CD4-positive, alpha-beta T cell treated with Interleukin-6 for 4 hours (primary cell): Measurements from ENCODE around the gene MEGF6.

Source experiments
- DNase-seq: peaks from one replicate; pipeline ENCODE4 v3.0.0-alpha.2; 2020; ENCODE audit warnings: mixed read lengths

The MEGF6 gene

DNA sequence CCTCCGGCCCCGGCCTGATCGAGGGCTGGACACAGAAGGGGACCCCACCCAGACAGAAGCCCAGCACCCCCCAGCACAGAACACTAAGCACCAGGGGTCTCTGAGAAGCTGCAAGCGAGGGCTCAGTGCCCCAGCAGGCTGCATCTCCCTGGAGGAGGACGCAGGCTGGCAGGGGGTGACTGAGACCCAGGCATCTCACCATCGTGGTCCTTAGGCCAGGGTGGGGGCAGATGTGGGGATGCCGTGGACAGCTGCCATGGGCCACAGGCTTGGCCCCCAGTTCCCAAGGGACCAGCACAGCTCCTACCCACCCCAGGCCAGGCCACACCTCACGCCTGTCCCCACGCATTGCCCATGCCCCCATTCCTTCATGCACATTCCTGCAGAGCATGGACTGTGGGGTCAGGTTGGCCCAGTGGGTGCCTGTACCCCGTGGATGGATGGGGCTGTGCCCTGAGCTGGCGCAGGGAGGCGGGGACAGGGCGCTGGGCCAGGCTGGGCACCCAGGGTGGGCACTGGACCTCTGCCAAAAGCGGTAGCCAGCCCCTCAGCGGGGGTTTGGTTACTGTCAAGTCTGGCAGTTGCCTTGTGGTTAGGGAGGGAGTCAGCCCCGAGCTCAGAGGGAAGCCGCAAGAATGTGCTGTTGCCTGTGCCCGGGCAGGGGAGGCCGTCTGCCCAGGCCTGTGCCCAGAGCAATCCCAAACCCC, 95.4 kb downstream of the MEGF6 start:
- no peak for DNase-seq

GRCh38 chr1:3515272-3515671, 96.0 kb downstream of the MEGF6 start:
- no peak for DNase-seq

GRCh38 chr1:3514404-3514803, 96.9 kb downstream of the MEGF6 start:
- no peak for DNase-seq

- DNase-seq = no peak
These were observed 99.5 kb downstream of the MEGF6 start for GRCh38 chr1:3511856-3512255.

DNA sequence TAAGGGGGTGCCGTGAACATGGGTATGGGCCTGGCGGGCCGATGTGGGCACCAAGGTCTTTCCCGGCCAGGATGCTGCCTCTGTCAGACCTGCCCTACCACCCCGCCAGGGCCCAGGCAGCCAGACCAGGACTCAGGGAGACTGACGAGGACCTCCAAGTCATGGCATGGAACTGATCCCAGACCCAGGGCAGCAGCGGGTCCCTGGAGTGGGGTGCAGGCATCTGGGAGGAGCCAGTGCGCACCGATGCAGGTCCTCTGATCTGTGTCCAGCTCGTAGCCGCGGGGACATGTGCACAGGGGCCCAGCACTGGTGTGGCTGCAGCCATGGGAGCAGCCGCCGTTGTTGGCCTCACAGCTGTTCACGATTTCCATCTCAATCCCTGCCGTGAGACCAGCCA, 100.0 kb downstream of the MEGF6 start:
- DNase-seq = no peak

DNA sequence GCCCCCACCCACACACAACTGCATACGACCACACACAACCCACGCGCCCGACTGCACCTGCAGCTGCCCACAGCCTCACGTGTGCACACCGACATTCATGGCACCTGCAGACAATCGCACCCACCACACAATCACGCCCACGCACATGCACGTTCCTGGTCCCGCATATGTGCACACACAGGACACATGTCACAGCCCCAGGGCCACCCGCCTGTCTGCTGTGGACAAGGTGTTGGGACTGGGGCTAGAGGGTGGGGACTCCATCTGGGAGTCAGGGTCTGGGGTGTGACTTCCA, 100.4 kb downstream of the MEGF6 start:
- no peak for DNase-seq

DNA sequence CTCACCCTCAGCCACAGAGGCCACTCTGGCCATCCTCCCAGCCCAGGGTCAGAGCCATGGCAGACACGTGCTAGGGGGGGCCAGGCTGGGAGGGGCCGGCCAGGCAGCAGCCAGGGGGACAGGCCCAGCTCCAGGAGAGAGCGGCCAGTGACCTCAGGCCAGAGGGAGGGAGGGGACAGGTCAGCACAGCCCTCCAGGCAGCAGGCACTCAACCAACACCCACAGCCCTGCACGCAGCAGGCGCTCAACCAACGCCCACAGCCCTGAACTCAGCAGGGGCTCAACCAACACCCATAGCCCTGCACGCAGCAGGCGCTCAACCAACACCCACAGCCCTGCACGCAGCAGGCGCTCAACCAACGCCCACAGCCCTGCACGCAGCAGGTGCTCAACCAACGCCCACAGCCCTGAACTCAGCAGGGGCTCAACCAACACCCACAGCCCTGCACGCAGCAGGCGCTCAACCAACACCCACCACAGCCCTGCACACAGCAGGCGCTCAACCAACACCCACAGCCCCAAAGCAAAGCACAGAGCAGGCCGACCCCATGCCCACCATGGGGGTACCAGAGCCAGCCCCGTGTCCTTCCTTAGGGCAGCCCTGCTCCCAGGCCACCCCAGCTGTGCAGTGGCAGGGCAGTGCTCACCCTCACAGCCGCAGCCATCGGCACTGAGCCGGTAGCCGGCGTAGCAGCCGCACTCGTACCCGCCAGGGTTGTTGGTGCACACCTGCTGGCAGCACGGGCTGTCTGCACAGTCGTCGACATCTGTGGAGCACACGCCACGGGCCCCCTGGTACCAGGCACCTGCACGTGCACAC, 101.0 kb downstream of the MEGF6 start:
- no peak for DNase-seq

DNA sequence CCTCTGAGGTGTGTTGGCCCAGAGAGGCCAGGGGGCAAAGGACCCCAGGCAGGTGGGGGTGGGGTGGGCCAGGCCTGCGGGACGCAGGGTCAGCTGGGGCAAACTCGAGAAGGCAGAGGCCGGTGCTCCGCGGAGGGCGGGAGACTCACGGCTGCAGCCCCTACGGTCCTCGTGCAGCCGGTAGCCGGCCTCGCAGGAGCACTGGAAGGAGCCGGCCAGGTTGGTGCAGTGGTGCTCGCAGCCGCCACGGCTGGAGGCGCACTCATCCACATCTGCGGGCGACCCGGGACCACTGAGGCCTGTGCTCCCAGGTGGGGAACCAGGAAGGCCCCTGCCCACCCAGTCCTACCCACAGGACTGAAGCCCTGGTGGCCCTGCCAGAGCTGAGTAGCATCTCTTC, 101.6 kb downstream of the MEGF6 start:
- DNase-seq = no peak

GRCh38 chr1:3508757-3509415, 102.4 kb downstream of the MEGF6 start:
- DNase-seq = no peak

DNA sequence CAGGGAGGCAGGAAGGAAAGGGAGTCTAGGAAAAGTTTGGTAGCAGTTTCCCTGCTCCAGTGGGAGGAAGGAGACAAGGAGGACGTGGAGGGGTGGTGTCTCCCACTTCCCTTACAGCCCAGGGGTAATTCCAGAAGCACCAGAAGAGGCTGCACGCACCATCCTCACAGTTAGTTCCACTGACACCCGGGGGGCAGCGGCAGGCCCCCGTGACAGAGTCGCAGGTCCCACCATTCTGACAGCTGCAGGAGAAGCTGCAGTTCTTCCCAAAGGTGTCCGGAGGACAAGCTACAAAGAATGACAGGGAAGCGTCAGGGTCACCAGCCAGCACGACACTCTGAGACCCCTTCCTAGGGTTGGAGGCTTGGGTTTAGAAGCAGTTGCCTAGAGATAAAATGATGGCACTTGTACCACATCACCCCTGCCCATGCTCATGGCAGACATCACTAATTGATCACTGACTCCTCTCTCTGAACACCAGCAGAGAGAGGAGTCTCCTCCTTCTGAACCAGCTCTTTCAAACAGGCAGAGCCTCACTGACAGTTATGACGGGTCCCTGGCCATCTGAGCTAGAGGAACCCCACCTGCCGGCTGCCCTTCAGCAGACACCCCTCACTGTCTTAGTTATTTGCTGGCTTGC, 103.6 kb downstream of the MEGF6 start:
- DNase-seq = no peak

- no peak for DNase-seq
These were observed 104.4 kb downstream of the MEGF6 start for GRCh38 chr1:3506943-3507342.

DNA sequence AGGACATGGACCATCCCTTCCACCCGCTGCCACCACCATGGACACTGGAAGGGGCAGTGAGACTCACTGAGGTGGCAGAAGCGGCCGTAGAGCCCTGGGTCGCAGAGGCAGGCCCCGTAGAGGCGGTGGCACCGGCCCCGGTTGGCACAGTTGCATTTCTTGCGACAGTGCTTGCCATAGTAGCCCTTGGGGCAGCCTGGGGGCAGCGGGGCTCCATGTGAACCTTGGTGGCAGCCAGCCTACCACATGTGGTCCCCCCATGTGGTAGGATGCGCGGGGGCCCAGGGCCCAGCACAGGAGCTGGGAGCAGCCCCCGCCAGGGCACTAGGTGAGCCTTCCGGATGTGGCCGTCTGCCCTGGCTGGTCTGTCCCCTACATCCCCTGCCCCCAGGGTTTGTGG, 105.3 kb downstream of the MEGF6 start:
- DNase-seq = no peak

GRCh38 chr1:3505161-3505560, 106.1 kb downstream of the MEGF6 start:
- DNase-seq = no peak

GRCh38 chr1:3504822-3505153, 106.5 kb downstream of the MEGF6 start:
- no peak for DNase-seq

- no peak for DNase-seq
These were observed 107.0 kb downstream of the MEGF6 start for GRCh38 chr1:3504151-3504821.

DNA sequence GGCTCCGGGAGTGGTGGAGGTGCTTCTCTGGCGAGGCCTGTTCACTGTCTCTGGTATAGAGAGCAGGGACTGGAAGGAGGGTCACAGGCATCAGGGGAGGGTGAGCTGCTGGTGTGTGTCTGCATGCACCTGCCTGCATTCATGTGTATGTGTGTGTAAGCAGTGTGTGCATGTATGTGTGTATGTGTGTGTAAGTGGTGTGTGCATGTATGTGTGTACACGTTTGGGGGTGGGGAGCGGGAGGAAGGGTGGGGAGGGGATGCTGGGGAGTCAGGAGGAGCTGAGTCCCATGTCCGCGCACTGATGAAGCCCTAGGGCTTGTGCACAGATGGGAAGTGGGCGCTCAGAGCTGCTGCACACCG, 107.8 kb downstream of the MEGF6 start:
- DNase-seq = no peak

DNA sequence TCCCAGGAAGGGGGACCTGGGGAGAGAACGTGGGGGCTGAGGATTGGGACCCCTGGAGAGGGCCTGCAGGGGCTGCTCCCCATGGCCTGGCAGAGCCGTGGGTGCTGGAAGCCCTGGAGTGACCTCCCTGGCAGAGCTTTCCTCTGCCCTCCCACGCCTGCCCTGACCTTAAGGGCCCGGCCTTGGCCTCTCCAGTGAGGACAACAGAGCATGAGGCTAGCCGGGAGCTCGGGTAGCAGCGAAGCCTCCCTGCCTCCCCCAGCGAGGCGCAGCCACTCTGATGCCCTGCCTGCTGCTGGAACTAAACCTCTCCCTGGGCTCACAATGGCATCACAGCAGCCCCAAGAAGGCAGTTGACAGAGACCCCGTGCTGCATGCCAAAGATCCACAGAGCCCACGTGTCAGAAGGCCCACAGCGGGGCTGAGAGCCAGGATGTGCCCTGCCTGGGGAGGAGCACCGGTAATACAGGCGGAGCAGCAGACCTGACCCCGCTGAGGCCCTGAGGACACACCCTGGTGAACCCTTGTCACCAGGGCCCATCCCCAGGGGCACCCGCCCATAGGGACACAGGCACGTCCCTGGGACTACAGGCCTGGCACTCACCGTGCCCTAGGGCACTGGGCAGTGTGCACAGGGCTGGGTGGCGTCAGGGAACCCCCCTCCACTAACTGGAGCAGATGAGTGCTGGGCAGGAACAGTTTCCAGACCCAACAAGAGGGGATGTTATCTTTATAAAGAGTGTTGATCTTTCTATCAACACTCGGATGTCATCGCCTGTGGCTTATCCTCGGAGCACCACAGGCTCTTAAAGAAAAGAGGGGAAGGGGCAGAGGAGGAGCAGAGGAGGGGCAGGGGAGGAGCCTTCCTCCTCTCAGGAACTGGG, 108.4 kb downstream of the MEGF6 start:
- no peak for DNase-seq

DNA sequence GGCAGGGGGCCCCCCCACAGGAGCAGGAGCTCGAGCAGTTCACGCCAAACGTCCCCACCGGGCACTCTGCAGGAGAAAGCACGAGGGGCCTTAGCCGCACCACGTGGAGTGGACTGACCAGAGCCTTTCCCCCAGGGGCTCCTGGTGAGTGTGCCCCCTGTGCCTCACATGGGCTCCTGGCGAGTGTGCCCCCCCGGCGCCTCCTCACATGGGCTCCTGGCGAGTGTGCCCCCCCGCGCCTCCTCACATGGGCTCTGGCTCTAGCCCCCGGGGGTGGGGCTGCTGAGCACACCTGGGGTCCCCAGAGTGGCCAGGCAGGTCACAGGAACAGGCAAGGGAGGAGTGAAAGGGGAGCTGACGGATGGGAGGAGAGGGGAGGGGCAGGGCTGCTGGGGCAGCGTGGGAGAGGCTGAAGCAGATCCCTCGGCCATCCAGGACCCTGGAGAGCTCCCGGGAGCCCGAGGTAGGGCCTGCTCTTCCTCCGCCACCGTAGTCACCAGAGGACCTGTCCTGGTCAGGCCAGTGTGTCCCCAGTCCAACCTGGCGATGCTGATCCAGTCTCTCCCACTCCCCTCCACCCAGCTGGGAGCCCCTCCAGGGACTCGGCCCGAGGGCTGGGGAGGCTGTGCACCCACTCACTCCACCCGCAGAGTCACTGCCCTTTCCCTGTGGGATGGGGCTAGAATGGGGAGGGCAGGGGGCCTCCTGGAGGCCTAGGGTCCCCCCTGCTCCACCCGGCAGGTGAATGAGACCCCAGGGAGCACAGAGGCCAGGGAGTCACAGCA, 109.3 kb downstream of the MEGF6 start:
- DNase-seq = peak; percentile 55

DNA sequence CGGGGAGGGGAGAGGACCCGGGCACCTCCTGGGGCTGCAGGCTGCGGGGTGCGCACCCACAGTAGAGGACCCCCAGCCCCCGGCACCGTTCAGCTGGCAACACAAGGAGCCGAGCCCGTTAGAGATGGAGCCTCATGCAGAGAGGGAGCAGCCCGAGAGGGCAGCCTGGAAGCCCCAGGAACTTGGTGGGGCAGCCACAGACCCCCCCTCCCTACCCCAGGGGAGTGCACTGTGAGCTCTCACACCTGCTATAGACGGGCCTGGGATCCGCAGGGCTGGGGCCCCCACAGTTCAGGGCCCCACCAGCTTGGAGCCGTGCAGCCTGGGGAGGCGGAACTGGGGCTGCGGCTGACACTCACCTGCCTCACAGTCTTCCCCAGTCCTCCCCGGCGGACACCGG, 109.9 kb downstream of the MEGF6 start:
- no peak for DNase-seq

DNA sequence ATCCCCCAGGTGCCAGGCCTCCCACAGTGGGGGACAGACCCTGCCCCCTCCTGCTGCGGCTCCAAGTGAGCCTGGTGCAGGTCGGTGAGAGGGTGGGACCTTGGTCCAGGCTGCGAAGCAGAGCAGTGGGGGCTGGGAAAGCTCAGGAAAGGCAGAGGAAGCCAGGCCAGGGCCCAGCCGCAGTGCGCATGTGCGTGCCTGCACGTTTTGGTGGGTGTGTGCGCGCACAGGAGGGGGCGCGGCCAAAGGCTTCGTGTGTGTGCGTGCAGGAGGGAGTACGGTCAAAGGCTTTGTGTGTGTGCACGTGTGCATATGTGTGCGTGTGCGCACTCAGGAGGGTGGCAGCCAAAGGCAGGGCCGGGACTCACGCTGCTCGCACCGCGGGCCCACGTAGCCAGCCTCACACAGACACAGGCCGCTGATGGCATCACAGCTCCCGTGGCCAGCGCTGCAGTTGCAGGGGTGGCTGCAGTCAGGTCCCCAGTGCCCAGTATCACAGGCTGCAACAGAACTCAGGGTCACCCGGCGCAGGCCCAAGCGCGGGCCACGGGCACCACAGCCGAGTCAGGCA, 111.0 kb downstream of the MEGF6 start:
- no peak for DNase-seq

DNA sequence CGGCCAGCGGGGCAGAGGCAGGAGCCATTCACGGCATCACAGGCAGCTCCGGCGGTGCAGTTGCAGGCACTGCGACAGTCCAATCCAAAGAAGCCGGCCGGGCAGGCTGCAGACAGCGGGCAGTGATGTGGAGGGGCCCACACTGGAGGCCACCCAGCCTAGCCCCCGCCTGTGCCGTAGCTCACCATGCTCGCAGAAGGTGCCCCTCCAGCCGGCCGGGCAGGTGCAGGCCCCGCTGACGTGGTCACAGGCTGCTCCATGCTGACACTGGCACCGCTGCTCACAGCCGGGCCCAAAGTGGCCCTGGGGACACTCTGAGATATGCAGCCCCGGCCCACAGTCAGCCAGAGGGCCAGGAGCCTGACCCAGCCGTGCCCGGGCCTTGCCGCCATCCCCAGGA, 111.7 kb downstream of the MEGF6 start:
- DNase-seq = no peak
